GM12875 (cell line): ENCODE data around the gene PSMB7.

Experiments used
- H3K4me3 ChIP-seq: one replicate; pipeline ENCODE4 v1.5.1; 2011; ENCODE audit warnings: low read depth, low read length, control low read depth
- TF ChIP-seq, protein P1 (sequence below): IDR thresholded peaks from 2 replicates; pipeline ENCODE4 v1.5.1; 2011; ENCODE audit warnings: low read depth, mild to moderate bottlenecking, control low read depth, inconsistent platforms, low read length, moderate library complexity, borderline replicate concordance; ENCODE audit not compliant: insufficient read depth

The PSMB7 gene

DNA sequence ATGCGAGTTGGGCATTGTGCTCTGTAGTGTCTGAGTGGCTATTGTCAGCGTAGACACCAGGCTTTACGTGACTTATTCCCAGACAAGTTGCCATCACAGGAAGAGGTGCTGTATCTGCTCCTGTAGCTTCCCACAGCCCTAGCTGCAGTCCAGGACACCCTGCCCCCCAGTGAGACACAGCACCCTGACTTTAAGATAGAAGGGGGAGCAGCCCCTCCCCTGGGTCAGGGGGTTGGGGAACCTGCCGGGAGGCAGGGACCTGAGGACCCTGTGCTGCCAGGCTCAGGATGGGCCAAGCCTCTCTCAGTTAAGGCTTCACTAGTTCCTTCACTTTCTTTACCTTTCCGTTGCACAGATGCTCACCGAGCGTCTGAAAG lies 82.1 kb downstream of the PSMB7 start:
- no peak overlapping the region for H3K4me3 ChIP-seq
- TF ChIP-seq, protein P1, sequence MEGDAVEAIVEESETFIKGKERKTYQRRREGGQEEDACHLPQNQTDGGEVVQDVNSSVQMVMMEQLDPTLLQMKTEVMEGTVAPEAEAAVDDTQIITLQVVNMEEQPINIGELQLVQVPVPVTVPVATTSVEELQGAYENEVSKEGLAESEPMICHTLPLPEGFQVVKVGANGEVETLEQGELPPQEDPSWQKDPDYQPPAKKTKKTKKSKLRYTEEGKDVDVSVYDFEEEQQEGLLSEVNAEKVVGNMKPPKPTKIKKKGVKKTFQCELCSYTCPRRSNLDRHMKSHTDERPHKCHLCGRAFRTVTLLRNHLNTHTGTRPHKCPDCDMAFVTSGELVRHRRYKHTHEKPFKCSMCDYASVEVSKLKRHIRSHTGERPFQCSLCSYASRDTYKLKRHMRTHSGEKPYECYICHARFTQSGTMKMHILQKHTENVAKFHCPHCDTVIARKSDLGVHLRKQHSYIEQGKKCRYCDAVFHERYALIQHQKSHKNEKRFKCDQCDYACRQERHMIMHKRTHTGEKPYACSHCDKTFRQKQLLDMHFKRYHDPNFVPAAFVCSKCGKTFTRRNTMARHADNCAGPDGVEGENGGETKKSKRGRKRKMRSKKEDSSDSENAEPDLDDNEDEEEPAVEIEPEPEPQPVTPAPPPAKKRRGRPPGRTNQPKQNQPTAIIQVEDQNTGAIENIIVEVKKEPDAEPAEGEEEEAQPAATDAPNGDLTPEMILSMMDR = no peak

DNA sequence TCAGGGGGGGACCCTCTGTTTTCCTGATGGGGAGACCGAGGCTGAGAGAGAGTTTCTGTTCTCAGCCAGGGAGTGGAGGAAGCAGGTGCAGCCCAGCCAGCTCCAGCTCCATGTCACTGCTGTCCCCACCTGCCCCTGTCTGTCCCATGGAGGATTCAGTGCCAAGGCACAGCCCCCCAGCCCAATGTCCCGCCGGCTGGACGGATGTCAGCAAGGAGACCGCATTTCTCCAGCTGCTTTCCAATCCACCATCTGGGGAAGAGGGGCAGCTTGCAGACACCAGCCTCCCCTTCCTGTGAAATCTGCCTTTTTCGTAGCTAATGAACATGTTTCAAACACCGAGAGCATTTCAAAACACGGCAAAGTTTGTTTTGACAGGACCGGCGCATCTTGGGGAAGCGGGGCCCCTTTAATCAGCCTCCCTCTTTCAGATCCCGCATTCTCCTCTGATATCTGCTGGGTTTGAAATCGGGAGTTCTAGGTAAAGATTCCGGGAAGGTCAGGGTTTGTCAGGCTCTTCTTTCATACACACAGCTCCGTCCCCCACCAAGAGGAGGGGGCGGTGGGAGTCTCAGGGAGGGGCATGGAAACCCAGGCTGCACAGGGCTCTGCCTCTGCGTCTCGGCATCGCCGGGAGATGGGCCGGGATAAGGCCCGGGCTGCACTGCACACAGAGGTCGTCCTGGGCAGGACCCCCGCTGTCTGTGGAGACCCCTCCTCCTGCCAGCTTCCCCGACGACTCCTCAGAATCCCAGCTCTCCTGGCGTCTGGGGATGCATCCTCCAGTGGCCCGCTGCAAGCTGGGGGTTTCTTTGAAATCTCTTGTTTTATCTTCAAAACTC lies 82.7 kb downstream of the PSMB7 start:
- H3K4me3 ChIP-seq = no peak overlapping the region
- TF ChIP-seq, protein P1 = no peak

DNA sequence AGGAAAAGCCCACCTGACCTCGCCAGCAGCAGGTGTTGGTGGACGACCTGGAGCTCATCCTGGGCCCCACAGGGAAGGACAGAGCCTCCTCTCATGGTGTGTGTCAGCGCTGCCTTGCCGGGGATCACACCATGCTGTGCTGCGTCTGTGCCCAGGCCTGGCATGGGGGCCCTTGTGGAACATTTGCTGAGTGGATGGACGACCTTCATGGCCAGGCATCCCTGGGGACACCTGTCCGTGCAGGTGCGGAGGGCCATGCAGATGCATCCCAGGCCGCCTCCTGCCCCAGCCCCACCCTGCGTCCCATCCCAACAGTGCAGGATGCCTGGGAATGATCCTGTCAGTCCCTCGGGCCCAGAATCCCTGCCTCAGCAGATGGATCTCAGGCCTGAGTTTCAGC lies 83.7 kb downstream of the PSMB7 start:
- TF ChIP-seq, protein P1 = no peak
- H3K4me3 ChIP-seq = no peak overlapping the region

DNA sequence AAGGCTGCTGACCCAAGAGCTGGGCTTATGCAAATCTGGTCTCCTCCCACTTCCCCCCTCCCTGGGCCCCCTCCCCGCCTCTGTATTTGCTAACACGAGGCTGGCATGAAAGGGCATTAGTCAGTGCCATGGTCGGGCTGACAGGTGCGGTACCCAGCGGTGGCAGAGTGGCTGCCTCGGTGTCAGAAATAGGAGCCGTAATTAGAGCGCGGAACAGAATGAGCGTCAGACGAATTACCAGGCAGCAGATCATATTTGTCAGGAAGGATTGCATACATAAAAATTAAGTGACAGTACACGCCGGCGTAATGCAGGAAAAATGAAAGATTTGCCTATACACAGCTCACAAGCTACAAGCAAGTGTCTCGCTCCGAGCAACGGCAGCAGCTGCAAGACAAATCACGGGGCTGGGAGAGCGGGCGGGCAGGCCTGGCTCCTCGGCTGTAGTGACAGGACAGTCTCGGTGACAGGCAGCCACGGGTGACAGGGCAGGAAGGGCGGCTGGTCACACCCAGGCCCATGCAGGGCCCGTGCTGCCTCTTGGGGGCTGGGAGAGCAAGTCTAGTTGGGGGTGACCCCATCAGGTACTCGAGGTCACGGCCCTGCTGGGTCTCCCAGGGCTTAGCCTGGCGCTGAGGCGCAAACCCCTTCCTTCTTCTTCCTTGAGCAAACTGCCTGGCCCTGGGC lies 85.1 kb downstream of the PSMB7 start:
- TF ChIP-seq, protein P1 = no peak
- H3K4me3 ChIP-seq = no peak overlapping the region

DNA sequence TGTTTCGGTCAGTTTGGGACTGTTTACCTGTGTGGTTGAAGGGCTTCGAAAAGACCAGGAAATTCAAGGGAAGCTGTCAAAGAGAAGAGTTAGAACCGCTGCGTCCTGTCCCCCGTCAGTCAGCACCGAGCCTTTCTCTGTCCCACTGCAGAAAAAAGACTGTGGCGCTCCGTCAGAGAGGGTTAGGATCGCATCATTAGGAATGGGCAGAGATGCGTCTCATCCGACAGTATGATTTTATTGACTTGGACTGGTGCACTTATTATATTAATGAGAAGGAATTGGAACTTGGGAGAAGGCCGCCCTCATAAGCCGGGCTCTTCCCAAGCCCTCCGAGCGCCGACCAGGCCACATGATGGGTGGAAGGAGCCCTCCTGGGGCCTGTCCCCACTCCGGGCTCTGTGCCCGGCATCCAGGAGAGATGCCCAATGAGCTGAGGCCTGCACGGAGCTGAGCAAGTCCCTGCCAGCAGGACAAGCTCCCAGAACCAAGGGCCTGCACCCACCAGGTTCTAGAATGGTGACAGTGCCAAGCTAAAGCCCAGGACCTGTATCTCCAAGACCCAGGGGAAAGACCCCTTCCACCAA lies 85.9 kb downstream of the PSMB7 start:
- TF ChIP-seq, protein P1 = no peak
- no peak overlapping the region for H3K4me3 ChIP-seq

DNA sequence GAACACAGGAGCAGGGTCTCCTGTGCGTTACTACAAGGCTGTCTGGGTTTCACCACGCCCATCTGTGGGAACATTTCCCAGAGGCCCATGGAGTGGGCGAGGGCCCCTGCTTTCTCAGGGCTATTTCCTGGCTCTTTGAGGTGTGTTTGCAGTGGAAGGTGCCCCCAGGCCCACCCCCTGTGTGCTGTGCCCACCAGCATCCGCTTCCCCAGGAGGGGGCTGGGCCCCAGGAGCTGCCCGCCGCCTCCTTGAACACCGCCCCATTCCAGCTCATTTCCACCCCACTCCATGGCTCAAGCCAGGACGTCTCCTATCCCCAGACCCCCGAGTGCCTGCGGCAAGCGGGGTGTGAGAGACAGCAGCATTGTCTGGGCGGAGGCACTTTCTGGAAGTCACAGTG lies 87.0 kb downstream of the PSMB7 start:
- no peak overlapping the region for H3K4me3 ChIP-seq
- TF ChIP-seq, protein P1 = no peak
